ENCODE data around the gene IRAG1.

Gene IRAG1

GRCh38 chr11:10674440-10674855 lies 19.1 kb downstream of the IRAG1 start:
- H3K4me3 ChIP-seq (ENCODE audit: insufficient read depth, low read length, poor library complexity, severe bottlenecking), result no peak overlapping the region
- no peak for TF ChIP-seq CTCF (IDR thresholded peaks at IDR 0.05; ENCODE audit: insufficient read depth, low read length, poor library complexity, severe bottlenecking)
- TF ChIP-seq EZH2phosphoT487 (conservative IDR thresholded peaks at IDR 0.05; ENCODE audit: low read length), result no peak
- H3K9ac ChIP-seq (ENCODE audit: low read length), result no peak overlapping the region
- H3K79me2 ChIP-seq (ENCODE audit: insufficient read depth, low read length), result no peaks in the 10 kb centered on the region
- no peak overlapping the region for H3K4me2 ChIP-seq (ENCODE audit: low read depth, low read length, poor library complexity, severe bottlenecking)
- no peaks in the 10 kb centered on the region for H3K36me3 ChIP-seq (ENCODE audit: low read length)
- no peaks in the 10 kb centered on the region for H3K9me2 ChIP-seq (replicated peaks; ENCODE audit: insufficient read depth, low read length)
- H3F3A ChIP-seq (ENCODE audit: insufficient read depth), result no peaks in the 10 kb centered on the region
- H2AFZ ChIP-seq (ENCODE audit: low read depth, low read length, severe bottlenecking), result no peak overlapping the region
- no peak overlapping the region for H3K27ac ChIP-seq (ENCODE audit: low read depth, low read length)
- H3K27me3 ChIP-seq (ENCODE audit: low read length), result no peaks in the 10 kb centered on the region
- no peaks in the 10 kb centered on the region for H4K20me1 ChIP-seq (ENCODE audit: low read depth, low read length)
- no peaks in the 10 kb centered on the region for H3K9me3 ChIP-seq (ENCODE audit: insufficient read depth, low read length)

DNA sequence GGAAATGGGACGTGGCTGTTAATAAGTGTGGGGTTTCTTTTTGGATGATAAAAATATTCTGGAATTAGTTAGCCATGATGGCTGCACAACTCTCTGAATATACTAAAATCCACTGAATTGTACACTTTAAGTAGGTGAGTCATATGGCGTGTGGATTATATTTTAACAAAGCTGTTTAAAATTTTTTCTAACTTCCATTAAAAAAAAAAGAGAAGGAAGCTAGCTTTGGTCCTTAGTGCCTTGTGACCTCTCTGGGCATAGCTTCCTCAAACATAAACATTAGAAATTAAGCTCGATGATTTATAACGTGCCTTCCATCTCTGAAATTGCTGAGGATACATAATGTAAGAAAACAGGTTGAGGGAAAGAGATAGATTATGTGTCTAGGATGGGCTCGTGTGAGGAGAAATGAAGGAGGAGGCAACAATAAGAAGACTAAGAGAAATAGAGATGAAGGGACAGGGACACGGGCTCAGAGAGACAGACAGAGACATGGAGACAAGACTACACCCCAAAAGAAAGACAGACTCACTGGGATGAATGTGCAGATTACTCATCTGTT lies 20.0 kb downstream of the IRAG1 start:
- Histone ChIP-seq H3K9me3 (ENCODE audit: insufficient read depth, low read length) (no peaks in the 10 kb centered on the region), H3K79me2 (ENCODE audit: insufficient read depth, low read length) (no peaks in the 10 kb centered on the region), H3K27ac (ENCODE audit: low read depth, low read length) (no peak overlapping the region), H3K4me3 (ENCODE audit: insufficient read depth, low read length, poor library complexity, severe bottlenecking) (no peak overlapping the region), H3K9me2 (replicated peaks; ENCODE audit: insufficient read depth, low read length) (no peaks in the 10 kb centered on the region), H3K27me3 (ENCODE audit: low read length) (no peaks in the 10 kb centered on the region; the same call in 1 of the 2 replicates), H4K20me1 (ENCODE audit: low read depth, low read length) (no peaks in the 10 kb centered on the region), H2AFZ (ENCODE audit: low read depth, low read length, severe bottlenecking) (no peak overlapping the region), H3K36me3 (ENCODE audit: low read length) (no peaks in the 10 kb centered on the region), H3K9ac (ENCODE audit: low read length) (no peak overlapping the region), H3F3A (ENCODE audit: insufficient read depth) (no peaks in the 10 kb centered on the region), H3K4me2 (ENCODE audit: low read depth, low read length, poor library complexity, severe bottlenecking) (no peak overlapping the region)
- TF ChIP-seq CTCF (IDR thresholded peaks at IDR 0.05; ENCODE audit: insufficient read depth, low read length, poor library complexity, severe bottlenecking), result no peak
- TF ChIP-seq EZH2phosphoT487 (conservative IDR thresholded peaks at IDR 0.05; ENCODE audit: low read length), result no peak

DNA sequence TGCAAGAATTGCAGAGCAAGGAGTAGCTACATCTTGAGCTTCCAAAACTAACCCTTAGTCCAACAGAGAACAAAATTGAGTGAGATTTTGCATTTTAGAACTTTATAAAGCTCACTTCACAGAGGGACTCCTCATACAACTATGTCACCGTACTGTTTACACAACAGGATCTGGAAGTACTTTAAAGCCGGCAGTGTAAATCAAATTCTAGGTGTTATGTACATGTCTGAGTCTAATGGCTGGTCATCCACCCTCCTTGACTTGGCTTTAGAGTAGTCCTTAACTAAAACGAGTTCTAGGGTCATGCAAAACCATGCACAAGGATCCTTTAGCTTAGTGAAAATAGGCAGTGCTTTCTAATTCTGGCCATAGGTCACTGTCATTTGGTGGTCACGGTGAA lies 23.5 kb downstream of the IRAG1 start:
- H3K79me2 ChIP-seq (ENCODE audit: insufficient read depth, low read length), result no peaks in the 10 kb centered on the region
- H4K20me1 ChIP-seq (ENCODE audit: low read depth, low read length), result no peaks in the 10 kb centered on the region
- no peak overlapping the region for H3K27ac ChIP-seq (ENCODE audit: low read depth, low read length)
- H3K9me3 ChIP-seq (ENCODE audit: insufficient read depth, low read length), result no peaks in the 10 kb centered on the region
- H3K4me2 ChIP-seq (ENCODE audit: low read depth, low read length, poor library complexity, severe bottlenecking), result no peak overlapping the region
- H3F3A ChIP-seq (ENCODE audit: insufficient read depth), result no peaks in the 10 kb centered on the region
- H3K9me2 ChIP-seq (replicated peaks; ENCODE audit: insufficient read depth, low read length), result no peaks in the 10 kb centered on the region
- no peaks in the 10 kb centered on the region for H3K36me3 ChIP-seq (ENCODE audit: low read length)
- TF ChIP-seq EZH2phosphoT487 (conservative IDR thresholded peaks at IDR 0.05; ENCODE audit: low read length) (no peak), CTCF (IDR thresholded peaks at IDR 0.05; ENCODE audit: insufficient read depth, low read length, poor library complexity, severe bottlenecking) (no peak)
- no peak overlapping the region for H3K4me3 ChIP-seq (ENCODE audit: insufficient read depth, low read length, poor library complexity, severe bottlenecking)
- no peak overlapping the region for H2AFZ ChIP-seq (ENCODE audit: low read depth, low read length, severe bottlenecking)
- H3K9ac ChIP-seq (ENCODE audit: low read length), result no peak overlapping the region
- no peaks in the 10 kb centered on the region; the same call in 1 of the 2 replicates for H3K27me3 ChIP-seq (ENCODE audit: low read length)
